HEK293 (cell line): ENCODE data around the gene KRTAP21-1.

Source experiments
- BCL11B ChIP-seq: fragments of 450-650 bp; formaldehyde crosslinking; IDR thresholded peaks from 2 replicates; pipeline ENCODE4 v1.5.1; 2016; ENCODE audit warnings: low read depth, missing biosample characterization, missing genetic modification characterization
- BCL6B ChIP-seq: fragments of 450-650 bp; formaldehyde crosslinking; IDR thresholded peaks from 2 replicates; pipeline ENCODE4 v1.5.1; 2017; ENCODE audit warnings: missing biosample characterization, missing genetic modification characterization
- KLF10 ChIP-seq: fragments of 450-650 bp; IDR thresholded peaks from 2 replicates; pipeline ENCODE4 v1.5.1; 2018; ENCODE audit warnings: missing biosample characterization, mild to moderate bottlenecking, missing genetic modification characterization
- MZF1 ChIP-seq: fragments of 450-650 bp; formaldehyde crosslinking; IDR thresholded peaks from 2 replicates; pipeline ENCODE4 v1.5.1; 2017; ENCODE audit warnings: missing biosample characterization, missing genetic modification characterization, borderline replicate concordance
- OSR2 ChIP-seq: fragments of 450-650 bp; formaldehyde crosslinking; IDR thresholded peaks from 2 replicates; pipeline ENCODE4 v1.5.1; 2016; ENCODE audit warnings: missing biosample characterization, missing genetic modification characterization
- SCRT1 ChIP-seq: fragments of 450-650 bp; formaldehyde crosslinking; IDR thresholded peaks from 2 replicates; pipeline ENCODE4 v1.5.1; 2016; ENCODE audit warnings: missing biosample characterization, missing genetic modification characterization, borderline replicate concordance
- YY1 ChIP-seq: fragments of 450-650 bp; formaldehyde crosslinking; IDR thresholded peaks from 2 replicates; pipeline ENCODE4 v1.5.1; 2018; ENCODE audit warnings: missing biosample characterization, missing genetic modification characterization
- ZBTB17 ChIP-seq: fragments of 450-650 bp; formaldehyde crosslinking; IDR thresholded peaks from 2 replicates; pipeline ENCODE4 v1.5.1; 2016; ENCODE audit warnings: missing biosample characterization, missing genetic modification characterization
- ZBTB21 ChIP-seq: fragments of 450-650 bp; formaldehyde crosslinking; IDR thresholded peaks from 2 replicates; pipeline ENCODE4 v1.5.1; 2017; ENCODE audit warnings: missing biosample characterization, missing genetic modification characterization
- ZBTB6 ChIP-seq: fragments of 450-650 bp; formaldehyde crosslinking; IDR thresholded peaks from 2 replicates; pipeline ENCODE4 v1.5.1; 2017; ENCODE audit warnings: missing biosample characterization, missing genetic modification characterization
- ZEB2 ChIP-seq: fragments of 450-650 bp; formaldehyde crosslinking; IDR thresholded peaks from 2 replicates; pipeline ENCODE4 v1.5.1; 2016; ENCODE audit warnings: missing biosample characterization, missing genetic modification characterization
- ZNF335 ChIP-seq: fragments of 450-650 bp; formaldehyde crosslinking; conservative IDR thresholded peaks from 2 replicates; pipeline ENCODE4 v1.5.1; 2016; ENCODE audit warnings: missing biosample characterization, missing genetic modification characterization
- ZNF354C ChIP-seq: fragments of 450-650 bp; formaldehyde crosslinking; IDR thresholded peaks from 2 replicates; pipeline ENCODE4 v1.5.1; 2016; ENCODE audit warnings: missing biosample characterization, missing genetic modification characterization, low read depth, borderline replicate concordance
- ZNF398 ChIP-seq: fragments of 450-650 bp; formaldehyde crosslinking; IDR thresholded peaks from 2 replicates; pipeline ENCODE4 v1.5.1; 2017; ENCODE audit warnings: missing biosample characterization, missing genetic modification characterization
- ZNF404 ChIP-seq: fragments of 450-650 bp; formaldehyde crosslinking; IDR thresholded peaks from 2 replicates; pipeline ENCODE4 v1.5.1; 2017; ENCODE audit warnings: missing biosample characterization, missing genetic modification characterization
- ZNF670 ChIP-seq: fragments of 450-650 bp; formaldehyde crosslinking; IDR thresholded peaks from 2 replicates; pipeline ENCODE4 v1.5.1; 2016; ENCODE audit warnings: missing biosample characterization, missing genetic modification characterization, low read depth
- ZNF785 ChIP-seq: fragments of 450-650 bp; formaldehyde crosslinking; IDR thresholded peaks from 2 replicates; pipeline ENCODE4 v1.5.1; 2016; ENCODE audit warnings: missing biosample characterization, missing genetic modification characterization
- ZNF792 ChIP-seq: fragments of 450-650 bp; formaldehyde crosslinking; IDR thresholded peaks from 2 replicates; pipeline ENCODE4 v1.5.1; 2016; ENCODE audit warnings: missing biosample characterization, missing genetic modification characterization
- ZNF830 ChIP-seq: fragments of 450-650 bp; IDR thresholded peaks from 2 replicates; pipeline ENCODE4 v1.5.0; 2018; ENCODE audit warnings: missing biosample characterization, missing genetic modification characterization, low read depth, mild to moderate bottlenecking, moderate library complexity
- TF ChIP-seq, protein P1 (sequence below): sonication (generic); formaldehyde crosslinking; IDR thresholded peaks from 2 replicates; pipeline ENCODE4 v1.8.1; 2022; ENCODE audit warnings: mild to moderate bottlenecking, moderate library complexity, missing genetic modification reagents
- TF ChIP-seq, protein P2 (sequence below): fragments of 450-650 bp; formaldehyde crosslinking; IDR thresholded peaks from 2 replicates; pipeline ENCODE4 v1.5.1; 2016; ENCODE audit warnings: missing biosample characterization, missing genetic modification characterization, borderline replicate concordance
- TF ChIP-seq, protein P3 (sequence below): fragments of 450-650 bp; IDR thresholded peaks from 2 replicates; pipeline ENCODE4 v1.5.1; 2018; ENCODE audit warnings: missing biosample characterization, missing genetic modification characterization
- TF ChIP-seq, protein P4 (sequence below): fragments of 450-650 bp; formaldehyde crosslinking; IDR thresholded peaks from 2 replicates; pipeline ENCODE4 v1.5.1; 2016; ENCODE audit warnings: missing biosample characterization, missing genetic modification characterization, borderline replicate concordance

Gene KRTAP21-1

DNA sequence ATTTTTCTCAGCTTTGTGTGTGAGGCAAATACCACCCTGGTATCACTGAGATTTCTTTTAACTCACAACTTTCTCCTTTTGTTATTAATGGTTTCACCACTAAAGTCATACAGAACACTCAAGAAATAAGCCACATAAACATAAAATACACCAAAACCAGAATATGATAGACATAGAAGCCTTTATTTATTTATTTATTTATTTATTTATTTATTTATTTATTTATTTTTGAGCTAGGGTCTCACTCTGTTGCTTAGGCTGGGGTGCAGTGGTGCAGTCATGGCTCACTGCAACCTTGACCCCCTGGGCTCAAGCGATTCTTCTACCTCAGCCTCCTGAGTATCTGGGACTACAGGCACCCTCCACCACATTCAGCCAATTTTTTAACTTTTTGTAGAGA lies 45.4 kb upstream of the KRTAP21-1 start (continued):
- no peak for TF ChIP-seq ZNF398 (tag by site-specific recombination)
- no peak for TF ChIP-seq ZBTB21 (tag by site-specific recombination)
- no peak for TF ChIP-seq ZNF670 (tag by site-specific recombination)
- TF ChIP-seq ZNF354C (tag by site-specific recombination): no peak
- no peak for TF ChIP-seq BCL11B (tag by site-specific recombination)
- TF ChIP-seq, protein P1, sequence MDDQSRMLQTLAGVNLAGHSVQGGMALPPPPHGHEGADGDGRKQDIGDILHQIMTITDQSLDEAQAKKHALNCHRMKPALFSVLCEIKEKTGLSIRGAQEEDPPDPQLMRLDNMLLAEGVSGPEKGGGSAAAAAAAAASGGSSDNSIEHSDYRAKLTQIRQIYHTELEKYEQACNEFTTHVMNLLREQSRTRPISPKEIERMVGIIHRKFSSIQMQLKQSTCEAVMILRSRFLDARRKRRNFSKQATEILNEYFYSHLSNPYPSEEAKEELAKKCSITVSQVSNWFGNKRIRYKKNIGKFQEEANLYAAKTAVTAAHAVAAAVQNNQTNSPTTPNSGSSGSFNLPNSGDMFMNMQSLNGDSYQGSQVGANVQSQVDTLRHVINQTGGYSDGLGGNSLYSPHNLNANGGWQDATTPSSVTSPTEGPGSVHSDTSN: no peak
- TF ChIP-seq SCRT1 (tag by site-specific recombination): no peak
- TF ChIP-seq, protein P2, sequence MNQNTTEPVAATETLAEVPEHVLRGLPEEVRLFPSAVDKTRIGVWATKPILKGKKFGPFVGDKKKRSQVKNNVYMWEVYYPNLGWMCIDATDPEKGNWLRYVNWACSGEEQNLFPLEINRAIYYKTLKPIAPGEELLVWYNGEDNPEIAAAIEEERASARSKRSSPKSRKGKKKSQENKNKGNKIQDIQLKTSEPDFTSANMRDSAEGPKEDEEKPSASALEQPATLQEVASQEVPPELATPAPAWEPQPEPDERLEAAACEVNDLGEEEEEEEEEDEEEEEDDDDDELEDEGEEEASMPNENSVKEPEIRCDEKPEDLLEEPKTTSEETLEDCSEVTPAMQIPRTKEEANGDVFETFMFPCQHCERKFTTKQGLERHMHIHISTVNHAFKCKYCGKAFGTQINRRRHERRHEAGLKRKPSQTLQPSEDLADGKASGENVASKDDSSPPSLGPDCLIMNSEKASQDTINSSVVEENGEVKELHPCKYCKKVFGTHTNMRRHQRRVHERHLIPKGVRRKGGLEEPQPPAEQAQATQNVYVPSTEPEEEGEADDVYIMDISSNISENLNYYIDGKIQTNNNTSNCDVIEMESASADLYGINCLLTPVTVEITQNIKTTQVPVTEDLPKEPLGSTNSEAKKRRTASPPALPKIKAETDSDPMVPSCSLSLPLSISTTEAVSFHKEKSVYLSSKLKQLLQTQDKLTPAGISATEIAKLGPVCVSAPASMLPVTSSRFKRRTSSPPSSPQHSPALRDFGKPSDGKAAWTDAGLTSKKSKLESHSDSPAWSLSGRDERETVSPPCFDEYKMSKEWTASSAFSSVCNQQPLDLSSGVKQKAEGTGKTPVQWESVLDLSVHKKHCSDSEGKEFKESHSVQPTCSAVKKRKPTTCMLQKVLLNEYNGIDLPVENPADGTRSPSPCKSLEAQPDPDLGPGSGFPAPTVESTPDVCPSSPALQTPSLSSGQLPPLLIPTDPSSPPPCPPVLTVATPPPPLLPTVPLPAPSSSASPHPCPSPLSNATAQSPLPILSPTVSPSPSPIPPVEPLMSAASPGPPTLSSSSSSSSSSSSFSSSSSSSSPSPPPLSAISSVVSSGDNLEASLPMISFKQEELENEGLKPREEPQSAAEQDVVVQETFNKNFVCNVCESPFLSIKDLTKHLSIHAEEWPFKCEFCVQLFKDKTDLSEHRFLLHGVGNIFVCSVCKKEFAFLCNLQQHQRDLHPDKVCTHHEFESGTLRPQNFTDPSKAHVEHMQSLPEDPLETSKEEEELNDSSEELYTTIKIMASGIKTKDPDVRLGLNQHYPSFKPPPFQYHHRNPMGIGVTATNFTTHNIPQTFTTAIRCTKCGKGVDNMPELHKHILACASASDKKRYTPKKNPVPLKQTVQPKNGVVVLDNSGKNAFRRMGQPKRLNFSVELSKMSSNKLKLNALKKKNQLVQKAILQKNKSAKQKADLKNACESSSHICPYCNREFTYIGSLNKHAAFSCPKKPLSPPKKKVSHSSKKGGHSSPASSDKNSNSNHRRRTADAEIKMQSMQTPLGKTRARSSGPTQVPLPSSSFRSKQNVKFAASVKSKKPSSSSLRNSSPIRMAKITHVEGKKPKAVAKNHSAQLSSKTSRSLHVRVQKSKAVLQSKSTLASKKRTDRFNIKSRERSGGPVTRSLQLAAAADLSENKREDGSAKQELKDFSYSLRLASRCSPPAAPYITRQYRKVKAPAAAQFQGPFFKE (tag by site-specific recombination): no peak
- TF ChIP-seq KLF10: no peak
- TF ChIP-seq, protein P3, sequence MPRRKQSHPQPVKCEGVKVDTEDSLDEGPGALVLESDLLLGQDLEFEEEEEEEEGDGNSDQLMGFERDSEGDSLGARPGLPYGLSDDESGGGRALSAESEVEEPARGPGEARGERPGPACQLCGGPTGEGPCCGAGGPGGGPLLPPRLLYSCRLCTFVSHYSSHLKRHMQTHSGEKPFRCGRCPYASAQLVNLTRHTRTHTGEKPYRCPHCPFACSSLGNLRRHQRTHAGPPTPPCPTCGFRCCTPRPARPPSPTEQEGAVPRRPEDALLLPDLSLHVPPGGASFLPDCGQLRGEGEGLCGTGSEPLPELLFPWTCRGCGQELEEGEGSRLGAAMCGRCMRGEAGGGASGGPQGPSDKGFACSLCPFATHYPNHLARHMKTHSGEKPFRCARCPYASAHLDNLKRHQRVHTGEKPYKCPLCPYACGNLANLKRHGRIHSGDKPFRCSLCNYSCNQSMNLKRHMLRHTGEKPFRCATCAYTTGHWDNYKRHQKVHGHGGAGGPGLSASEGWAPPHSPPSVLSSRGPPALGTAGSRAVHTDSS (tag by site-specific recombination): no peak
- TF ChIP-seq ZNF785 (tag by site-specific recombination): no peak
- no peak for TF ChIP-seq ZNF830 (tag by site-specific recombination)
- no peak for TF ChIP-seq ZNF335
- TF ChIP-seq BCL6B (tag by site-specific recombination): no peak
- no peak for TF ChIP-seq ZBTB6 (tag by site-specific recombination)
- TF ChIP-seq, protein P4, sequence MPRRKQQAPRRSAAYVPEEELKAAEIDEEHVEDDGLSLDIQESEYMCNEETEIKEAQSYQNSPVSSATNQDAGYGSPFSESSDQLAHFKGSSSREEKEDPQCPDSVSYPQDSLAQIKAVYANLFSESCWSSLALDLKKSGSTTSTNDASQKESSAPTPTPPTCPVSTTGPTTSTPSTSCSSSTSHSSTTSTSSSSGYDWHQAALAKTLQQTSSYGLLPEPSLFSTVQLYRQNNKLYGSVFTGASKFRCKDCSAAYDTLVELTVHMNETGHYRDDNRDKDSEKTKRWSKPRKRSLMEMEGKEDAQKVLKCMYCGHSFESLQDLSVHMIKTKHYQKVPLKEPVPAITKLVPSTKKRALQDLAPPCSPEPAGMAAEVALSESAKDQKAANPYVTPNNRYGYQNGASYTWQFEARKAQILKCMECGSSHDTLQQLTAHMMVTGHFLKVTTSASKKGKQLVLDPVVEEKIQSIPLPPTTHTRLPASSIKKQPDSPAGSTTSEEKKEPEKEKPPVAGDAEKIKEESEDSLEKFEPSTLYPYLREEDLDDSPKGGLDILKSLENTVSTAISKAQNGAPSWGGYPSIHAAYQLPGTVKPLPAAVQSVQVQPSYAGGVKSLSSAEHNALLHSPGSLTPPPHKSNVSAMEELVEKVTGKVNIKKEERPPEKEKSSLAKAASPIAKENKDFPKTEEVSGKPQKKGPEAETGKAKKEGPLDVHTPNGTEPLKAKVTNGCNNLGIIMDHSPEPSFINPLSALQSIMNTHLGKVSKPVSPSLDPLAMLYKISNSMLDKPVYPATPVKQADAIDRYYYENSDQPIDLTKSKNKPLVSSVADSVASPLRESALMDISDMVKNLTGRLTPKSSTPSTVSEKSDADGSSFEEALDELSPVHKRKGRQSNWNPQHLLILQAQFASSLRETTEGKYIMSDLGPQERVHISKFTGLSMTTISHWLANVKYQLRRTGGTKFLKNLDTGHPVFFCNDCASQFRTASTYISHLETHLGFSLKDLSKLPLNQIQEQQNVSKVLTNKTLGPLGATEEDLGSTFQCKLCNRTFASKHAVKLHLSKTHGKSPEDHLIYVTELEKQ: no peak
- TF ChIP-seq OSR2: no peak
- TF ChIP-seq ZNF792: no peak
- TF ChIP-seq YY1 (tag by site-specific recombination): no peak
- no peak for TF ChIP-seq MZF1
- TF ChIP-seq ZBTB17 (tag by site-specific recombination): no peak
- no peak for TF ChIP-seq ZEB2 (tag by site-specific recombination)
- TF ChIP-seq ZNF404 (tag by site-specific recombination): no peak
